Measurements from ENCODE around the gene PCDHGA3. TPM values are rescaled to one million over a fixed set of nuclear protein-coding genes. Genes with fewer than 3 reads are reported as not detected.

PCDHGA3 gene
- total RNA-seq, 1 donor from 2014 or later = 1.8 TPM

DNA sequence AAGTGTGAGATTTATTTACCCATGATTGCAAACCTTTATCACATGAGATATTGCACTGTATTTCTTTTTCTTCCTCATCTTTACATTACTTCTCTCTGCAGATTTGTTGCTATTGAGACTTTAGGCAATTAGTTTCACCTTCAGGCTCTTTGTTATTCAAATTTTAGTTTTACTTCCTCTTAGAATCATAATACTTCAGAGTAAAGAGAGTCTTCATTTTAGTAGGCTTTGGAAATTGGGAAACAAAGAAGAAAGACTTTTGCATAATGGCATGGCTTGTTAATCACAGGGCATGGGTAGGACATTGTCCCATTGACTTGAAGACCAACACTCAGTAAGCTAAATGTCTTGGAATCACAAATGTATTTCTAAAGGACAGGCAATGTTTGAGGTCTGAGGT lies 19.1 kb downstream of the PCDHGA3 start:
- Histone ChIP-seq H3K4me1 (no peaks in the 10 kb centered on the region), H3K27ac (no peak overlapping the region), H3K9me3 (peaks cover 80% of the 10 kb centered on the region), H3K36me3 (no peaks in the 10 kb centered on the region), H3K4me3 (no peak overlapping the region), H3K27me3 (ENCODE audit: low read depth) (peaks cover 49% of the 10 kb centered on the region)
- intact Hi-C loops (cut with DNase I) = no loop called here
- TF ChIP-seq, protein P1, sequence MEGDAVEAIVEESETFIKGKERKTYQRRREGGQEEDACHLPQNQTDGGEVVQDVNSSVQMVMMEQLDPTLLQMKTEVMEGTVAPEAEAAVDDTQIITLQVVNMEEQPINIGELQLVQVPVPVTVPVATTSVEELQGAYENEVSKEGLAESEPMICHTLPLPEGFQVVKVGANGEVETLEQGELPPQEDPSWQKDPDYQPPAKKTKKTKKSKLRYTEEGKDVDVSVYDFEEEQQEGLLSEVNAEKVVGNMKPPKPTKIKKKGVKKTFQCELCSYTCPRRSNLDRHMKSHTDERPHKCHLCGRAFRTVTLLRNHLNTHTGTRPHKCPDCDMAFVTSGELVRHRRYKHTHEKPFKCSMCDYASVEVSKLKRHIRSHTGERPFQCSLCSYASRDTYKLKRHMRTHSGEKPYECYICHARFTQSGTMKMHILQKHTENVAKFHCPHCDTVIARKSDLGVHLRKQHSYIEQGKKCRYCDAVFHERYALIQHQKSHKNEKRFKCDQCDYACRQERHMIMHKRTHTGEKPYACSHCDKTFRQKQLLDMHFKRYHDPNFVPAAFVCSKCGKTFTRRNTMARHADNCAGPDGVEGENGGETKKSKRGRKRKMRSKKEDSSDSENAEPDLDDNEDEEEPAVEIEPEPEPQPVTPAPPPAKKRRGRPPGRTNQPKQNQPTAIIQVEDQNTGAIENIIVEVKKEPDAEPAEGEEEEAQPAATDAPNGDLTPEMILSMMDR (IDR thresholded peaks at IDR 0.05) = no peak
- ATAC-seq (no peak), DNase-seq (no peak)

DNA sequence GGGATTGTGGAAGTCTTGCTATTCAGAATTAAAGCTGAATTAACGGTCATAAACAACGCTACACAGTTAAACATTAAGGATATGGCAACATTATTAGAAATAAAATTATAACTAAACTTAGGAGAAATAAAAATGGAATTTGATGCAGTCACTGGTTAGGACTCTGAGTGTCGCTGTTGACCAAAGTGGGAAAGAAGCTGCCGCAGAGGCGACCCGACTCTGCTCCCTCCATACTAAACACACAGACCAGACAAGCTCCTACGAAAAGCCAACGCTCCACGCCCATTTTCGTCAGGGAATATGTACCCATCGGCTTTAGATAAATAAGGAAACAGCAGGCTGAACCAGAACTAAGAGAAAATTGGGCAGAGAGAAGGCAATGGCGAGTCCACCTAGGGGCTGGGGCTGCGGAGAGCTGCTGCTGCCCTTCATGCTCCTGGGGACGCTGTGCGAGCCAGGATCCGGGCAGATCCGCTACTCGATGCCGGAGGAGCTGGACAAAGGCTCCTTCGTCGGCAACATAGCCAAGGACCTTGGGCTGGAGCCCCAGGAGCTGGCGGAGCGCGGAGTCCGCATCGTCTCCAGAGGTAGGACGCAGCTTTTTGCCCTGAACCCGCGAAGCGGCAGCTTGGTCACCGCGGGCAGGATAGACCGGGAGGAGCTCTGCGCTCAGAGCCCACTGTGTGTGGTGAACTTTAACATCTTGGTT lies 20.5 kb downstream of the PCDHGA3 start, which contains the start of gene PCDHGA5:
Gene PCDHGA5 (plus strand): TSS at position 211 of the 709 bp plus-strand sequence. CDS start 169 bp downstream, at position 380.
- Histone ChIP-seq H3K9me3 (peaks cover 79% of the 10 kb centered on the region), H3K4me1 (no peaks in the 10 kb centered on the region), H3K36me3 (no peaks in the 10 kb centered on the region), H3K27ac (no peak within 1 kb of the TSS), H3K27me3 (ENCODE audit: low read depth) (peaks cover 49% of the 10 kb centered on the region), H3K4me3 (peak within 1 kb of the TSS; percentile 28)
- ATAC-seq = no peak
- no peak for DNase-seq
- intact Hi-C loops (cut with DNase I) = no loop called here
- TF ChIP-seq, protein P1 (IDR thresholded peaks at IDR 0.05) = no peak

DNA sequence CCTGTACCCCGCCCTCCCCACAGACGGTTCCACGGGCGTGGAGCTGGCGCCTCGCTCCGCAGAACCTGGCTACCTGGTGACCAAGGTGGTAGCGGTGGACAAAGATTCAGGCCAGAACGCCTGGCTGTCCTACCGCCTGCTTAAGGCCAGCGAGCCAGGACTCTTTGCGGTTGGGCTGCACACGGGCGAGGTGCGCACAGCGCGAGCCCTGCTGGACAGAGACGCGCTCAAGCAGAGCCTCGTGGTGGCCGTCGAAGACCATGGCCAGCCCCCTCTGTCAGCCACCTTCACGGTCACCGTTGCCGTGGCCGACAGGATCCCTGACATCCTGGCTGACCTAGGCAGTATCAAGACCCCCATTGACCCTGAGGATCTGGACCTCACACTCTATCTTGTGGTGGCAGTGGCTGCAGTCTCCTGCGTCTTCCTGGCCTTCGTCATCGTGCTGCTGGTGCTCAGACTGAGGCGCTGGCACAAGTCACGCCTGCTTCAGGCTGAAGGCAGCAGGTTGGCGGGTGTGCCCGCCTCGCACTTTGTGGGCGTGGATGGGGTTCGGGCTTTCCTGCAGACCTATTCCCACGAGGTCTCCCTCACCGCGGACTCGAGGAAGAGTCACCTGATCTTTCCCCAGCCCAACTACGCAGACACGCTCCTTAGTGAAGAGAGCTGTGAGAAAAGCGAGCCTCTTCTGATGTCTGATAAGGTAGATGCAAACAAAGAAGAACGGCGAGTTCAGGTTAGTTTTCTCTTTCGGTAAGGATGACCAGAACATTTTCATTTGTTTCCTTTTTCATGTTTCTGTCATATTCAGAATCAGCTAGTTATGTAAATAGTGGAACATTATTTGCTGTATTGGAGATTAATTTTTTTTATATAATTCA lies 22.6 kb downstream of the PCDHGA3 start:
- Histone ChIP-seq H3K27ac (no peak overlapping the region), H3K4me1 (no peaks in the 10 kb centered on the region), H3K27me3 (ENCODE audit: low read depth) (peaks cover 47% of the 10 kb centered on the region), H3K36me3 (no peaks in the 10 kb centered on the region), H3K4me3 (no peak overlapping the region), H3K9me3 (peaks cover 80% of the 10 kb centered on the region)
- TF ChIP-seq, protein P1 (IDR thresholded peaks at IDR 0.05) = no peak
- no peak for ATAC-seq
- DNase-seq = no peak
- intact Hi-C loops (cut with DNase I) = no loop called here

DNA sequence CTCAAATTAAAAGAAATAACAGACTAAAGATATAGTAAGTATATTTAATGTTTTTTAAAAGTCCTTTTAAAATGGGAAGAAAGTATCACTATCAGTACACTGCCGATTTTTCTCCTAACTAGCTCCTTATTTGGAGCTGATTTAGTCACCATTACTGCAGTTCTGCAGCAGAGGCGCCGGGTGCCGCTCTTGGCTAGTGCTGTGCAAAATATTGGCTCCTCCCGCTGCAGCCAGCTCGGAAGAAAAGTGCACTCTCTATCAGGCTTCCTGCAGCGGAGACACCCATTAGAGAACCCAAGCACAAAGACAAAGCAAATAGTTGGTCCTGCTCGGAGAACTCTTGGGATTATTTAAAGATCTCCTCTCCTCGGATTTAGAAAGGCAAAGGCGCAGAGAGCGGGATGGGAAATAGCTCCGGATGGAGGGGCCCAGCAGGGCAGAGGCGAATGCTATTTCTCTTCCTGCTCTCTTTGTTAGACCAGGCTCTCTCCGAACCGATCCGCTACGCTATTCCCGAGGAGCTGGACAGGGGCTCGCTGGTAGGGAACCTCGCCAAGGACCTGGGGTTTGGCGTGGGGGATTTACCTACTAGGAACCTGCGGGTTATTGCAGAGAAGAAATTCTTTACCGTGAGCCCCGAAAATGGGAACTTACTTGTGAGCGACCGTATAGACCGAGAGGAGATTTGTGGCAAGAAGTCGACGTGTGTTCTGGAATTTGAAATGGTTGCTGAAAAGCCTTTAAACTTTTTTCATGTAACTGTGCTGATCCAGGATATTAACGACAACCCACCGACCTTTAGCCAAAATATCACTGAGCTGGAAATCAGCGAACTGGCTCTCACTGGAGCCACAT lies 26.6 kb downstream of the PCDHGA3 start, which contains the start of gene PCDHGB3:
Gene PCDHGB3 (plus strand): TSS at position 249 of the 855 bp plus-strand sequence. CDS start 153 bp downstream, at position 402.
- H3K36me3 ChIP-seq = no peaks in the 10 kb centered on the region
- TF ChIP-seq, protein P1 (IDR thresholded peaks at IDR 0.05) = no peak
- peaks cover 40% of the 10 kb centered on the region for H3K27me3 ChIP-seq (ENCODE audit: low read depth)
- peak within 1 kb of the TSS; percentile 34 for H3K4me3 ChIP-seq
- intact Hi-C loops (cut with DNase I) = no loop called here
- peak; percentile 59 to 68 for ATAC-seq
- no peak for DNase-seq
- peaks cover 84% of the 10 kb centered on the region for H3K9me3 ChIP-seq
- no peak within 1 kb of the TSS for H3K27ac ChIP-seq
- H3K4me1 ChIP-seq = no peaks in the 10 kb centered on the region

Measured in lower lobe of right lung (tissue), 2 donors.